Urothelium cell line (cell line): ENCODE results near the gene RNF151.
A peak's percentile ranks its signal among the peaks of the same experiment; 100 is the strongest.
"Not testable (repeated sequence)": the region's sequence is repeated elsewhere in the genome, so short reads cannot be mapped to it uniquely, and the experiment has no call there.

Experiments used
- DNase-seq: peaks from one replicate; pipeline ENCODE4 v3.0.0; 2011; ENCODE audit warnings: low spot score, mixed read lengths
- FAIRE-seq: peaks from 2 replicates; lab custom pipeline; 2011; peaks lifted over from hg19 to GRCh38; lab: Jason Lieb, UNC

RNF151 gene

GRCh38 chr16:1966460-1966859 is at the start of gene RNF151:
TSS of gene RNF151 (plus strand) at chr16:1966856. CDS start at chr16:1966882, 26 bp downstream.
- FAIRE-seq (no peak), DNase-seq (no peak)

- DNase-seq: no peak
- FAIRE-seq: no peak
Observed at GRCh38 chr16:1917056-1917664, 49.5 kb upstream of the RNF151 start.

- FAIRE-seq (no peak), DNase-seq (no peak)
Observed at GRCh38 chr16:1917665-1918350, 48.8 kb upstream of the RNF151 start.

- FAIRE-seq (no peak), DNase-seq (peak; percentile 52)
Observed at GRCh38 chr16:1918351-1919326, 48.0 kb upstream of the RNF151 start, which contains the start of gene HS3ST6. TSS of gene HS3ST6 (minus strand) at chr16:1918415. CDS start at chr16:1918323, 92 bp downstream.

- DNase-seq (no peak), FAIRE-seq (no peak)
Observed at GRCh38 chr16:1919327-1919998, 47.2 kb upstream of the RNF151 start.

- peak; percentile 50 for FAIRE-seq
- DNase-seq: not testable (repeated sequence)
Observed at GRCh38 chr16:1920122-1920521, 46.5 kb upstream of the RNF151 start.

- FAIRE-seq: no peak
Observed at GRCh38 chr16:1920727-1921171, 45.9 kb upstream of the RNF151 start.

GRCh38 chr16:1922357-1922756 is 44.3 kb upstream of the RNF151 start:
- FAIRE-seq (no peak), DNase-seq (no peak)

More at GRCh38 chr16:1920727-1921171, 45.9 kb upstream of the RNF151 start:
- DNase-seq: peak; percentile 72

GRCh38 chr16:1923299-1924034 is 43.2 kb upstream of the RNF151 start:
- FAIRE-seq: no peak
- DNase-seq: peak; percentile 79

GRCh38 chr16:1924095-1924494 is 42.6 kb upstream of the RNF151 start:
- no peak for FAIRE-seq
- no peak for DNase-seq

- no peak for DNase-seq
- no peak for FAIRE-seq
Observed at GRCh38 chr16:1926271-1926670, 40.4 kb upstream of the RNF151 start.

- FAIRE-seq (no peak), DNase-seq (peak; percentile 72)
Observed at GRCh38 chr16:1929105-1929504, 37.6 kb upstream of the RNF151 start.

- DNase-seq: peak; percentile 98
- FAIRE-seq: peak; percentile 98
Observed at GRCh38 chr16:1929578-1930337, 36.9 kb upstream of the RNF151 start.

GRCh38 chr16:1930338-1930720 is 36.3 kb upstream of the RNF151 start:
- DNase-seq (no peak), FAIRE-seq (no peak)

GRCh38 chr16:1932050-1933028 is 34.3 kb upstream of the RNF151 start:
- peak; percentile 40 for DNase-seq

GRCh38 chr16:1933097-1933661 is 33.5 kb upstream of the RNF151 start:
- no peak for FAIRE-seq
- DNase-seq: no peak

More at GRCh38 chr16:1932050-1933028, 34.3 kb upstream of the RNF151 start:
- no peak for FAIRE-seq

- DNase-seq (no peak), FAIRE-seq (no peak)
Observed at GRCh38 chr16:1936945-1937479, 29.6 kb upstream of the RNF151 start.
